Astrocyte of the spinal cord (primary cell): ENCODE measurements around the gene ATG14.
"Not testable (repeated sequence)": the region's sequence is repeated elsewhere in the genome, so short reads cannot be mapped to it uniquely, and the experiment has no call there.

Experiments used
- DNase-seq: peaks from one replicate; pipeline ENCODE4 v3.0.0; 2011; ENCODE audit warnings: low read depth, low spot score
- H3K4me3 ChIP-seq: 2 replicates; pipeline ENCODE4 v1.5.1; 2011; ENCODE audit warnings: low read depth, mild to moderate bottlenecking, low read length, moderate library complexity
- CTCF ChIP-seq: IDR thresholded peaks from 2 replicates; pipeline ENCODE4 v1.5.1; 2012; ENCODE audit warnings: low read depth, mild to moderate bottlenecking, low read length, inconsistent platforms
- in situ Hi-C: cut with HindIII; loops from 2 replicates; pipeline ENCODE4 v1.10.0; 2017; ENCODE audit warnings: low sequenced_read_pairs

The ATG14 gene

GRCh38 chr14:55426891-55427290 lies 15.3 kb upstream of the ATG14 start:
- no peak for DNase-seq
- no peak overlapping the region for H3K4me3 ChIP-seq
- no peak for TF ChIP-seq CTCF
- in situ Hi-C loops, result no loop called here

GRCh38 chr14:55425091-55425490 lies 13.5 kb upstream of the ATG14 start:
- in situ Hi-C loops, result no loop called here
- DNase-seq, result no peak
- no peak overlapping the region for H3K4me3 ChIP-seq
- TF ChIP-seq CTCF, result no peak

GRCh38 chr14:55423969-55424368 lies 12.3 kb upstream of the ATG14 start:
- no peak overlapping the region for H3K4me3 ChIP-seq
- no peak for TF ChIP-seq CTCF
- in situ Hi-C loops, result no loop called here
- DNase-seq, result no peak

GRCh38 chr14:55422338-55422737 lies 10.7 kb upstream of the ATG14 start:
- in situ Hi-C loops, result not testable (repeated sequence)

GRCh38 chr14:55419663-55420062 lies 8.0 kb upstream of the ATG14 start:
- in situ Hi-C loops, result no loop called here
- DNase-seq, result no peak

More at GRCh38 chr14:55422338-55422737, 10.7 kb upstream of the ATG14 start:
- not testable (repeated sequence) for DNase-seq, H3K4me3 ChIP-seq

GRCh38 chr14:55418411-55418810 lies 6.8 kb upstream of the ATG14 start:
- DNase-seq, result no peak
- in situ Hi-C loops, result no loop called here
- H3K4me3 ChIP-seq, result no peak overlapping the region
- TF ChIP-seq CTCF, result no peak

More at GRCh38 chr14:55419663-55420062, 8.0 kb upstream of the ATG14 start:
- no peak overlapping the region for H3K4me3 ChIP-seq
- TF ChIP-seq CTCF, result no peak

GRCh38 chr14:55417955-55418354 lies 6.3 kb upstream of the ATG14 start:
- no peak for TF ChIP-seq CTCF
- in situ Hi-C loops, result no loop called here
- no peak overlapping the region for H3K4me3 ChIP-seq
- no peak for DNase-seq
